NCI-H526 treated with DMSO at 0.1 percent for 48 hours (cell line): ENCODE results near the gene LAPTM4A.
"Not testable (repeated sequence)": the region's sequence is repeated elsewhere in the genome, so short reads cannot be mapped to it uniquely, and the experiment has no call there.

Source experiments
- DNase-seq: peaks from one replicate; lab custom pipeline; 2025; lab: John Stamatoyannopoulos, UW

LAPTM4A gene

DNA sequence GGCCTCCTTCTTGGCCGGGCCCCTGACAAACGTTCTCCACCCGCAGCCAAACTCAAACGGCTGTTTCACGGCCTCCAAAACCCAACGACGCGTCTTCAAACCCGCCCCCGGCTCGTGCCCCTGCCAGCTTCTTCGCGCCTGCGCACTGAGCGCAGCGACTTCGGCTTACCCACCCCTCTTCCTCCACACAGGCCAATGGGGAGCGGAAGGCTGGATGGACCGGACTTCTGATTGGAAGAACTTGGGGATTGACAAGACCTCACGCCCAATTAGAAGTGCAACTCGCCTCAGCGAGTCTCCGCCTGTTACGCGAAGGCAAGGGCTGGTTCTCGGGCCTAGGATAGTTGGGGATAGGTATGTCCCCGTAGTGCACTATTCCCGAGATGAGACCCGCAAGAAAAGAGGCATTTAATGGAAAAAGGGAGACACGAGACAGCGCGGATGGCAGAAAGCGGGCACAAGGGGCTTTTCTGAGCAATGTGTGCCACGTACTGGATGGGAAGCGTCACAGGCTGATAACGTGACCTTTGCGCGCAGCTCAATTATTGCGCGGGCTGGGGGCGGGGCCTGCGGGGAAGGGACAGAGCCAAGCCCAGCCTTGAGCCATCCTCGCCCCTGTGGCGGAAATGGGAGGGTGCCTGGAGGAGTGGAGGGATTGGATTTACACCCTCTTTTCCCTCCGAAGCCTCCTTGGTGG is at the start of gene LAPTM4A:
LAPTM4A (minus strand) TSS at position 97 of the 697 bp plus-strand sequence. CDS start 108 bp downstream, outside the sequence.
- peak; percentile 98 for DNase-seq

DNA sequence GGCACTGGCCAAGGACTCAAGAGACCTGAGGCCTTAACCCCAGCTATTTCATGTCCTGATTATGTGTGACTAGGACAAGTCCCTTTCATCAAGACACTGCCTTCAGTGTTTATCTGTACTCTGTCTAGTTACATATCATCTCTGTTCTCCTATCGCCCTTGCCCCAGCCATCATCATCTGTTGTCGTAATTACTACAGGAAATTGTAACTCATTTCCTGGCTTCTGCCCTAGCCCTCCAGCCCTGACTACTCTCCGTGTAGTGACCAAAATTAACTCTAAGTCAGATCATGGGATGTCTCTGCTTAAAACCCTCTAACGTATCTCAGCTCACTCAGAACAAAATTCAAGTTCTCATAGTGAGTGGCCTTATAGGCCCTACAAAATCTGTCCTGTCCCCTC is 49.3 kb upstream of the LAPTM4A start:
- no peak for DNase-seq

GRCh38 chr2:20099780-20100179 is 48.4 kb upstream of the LAPTM4A start:
- DNase-seq, result no peak

DNA sequence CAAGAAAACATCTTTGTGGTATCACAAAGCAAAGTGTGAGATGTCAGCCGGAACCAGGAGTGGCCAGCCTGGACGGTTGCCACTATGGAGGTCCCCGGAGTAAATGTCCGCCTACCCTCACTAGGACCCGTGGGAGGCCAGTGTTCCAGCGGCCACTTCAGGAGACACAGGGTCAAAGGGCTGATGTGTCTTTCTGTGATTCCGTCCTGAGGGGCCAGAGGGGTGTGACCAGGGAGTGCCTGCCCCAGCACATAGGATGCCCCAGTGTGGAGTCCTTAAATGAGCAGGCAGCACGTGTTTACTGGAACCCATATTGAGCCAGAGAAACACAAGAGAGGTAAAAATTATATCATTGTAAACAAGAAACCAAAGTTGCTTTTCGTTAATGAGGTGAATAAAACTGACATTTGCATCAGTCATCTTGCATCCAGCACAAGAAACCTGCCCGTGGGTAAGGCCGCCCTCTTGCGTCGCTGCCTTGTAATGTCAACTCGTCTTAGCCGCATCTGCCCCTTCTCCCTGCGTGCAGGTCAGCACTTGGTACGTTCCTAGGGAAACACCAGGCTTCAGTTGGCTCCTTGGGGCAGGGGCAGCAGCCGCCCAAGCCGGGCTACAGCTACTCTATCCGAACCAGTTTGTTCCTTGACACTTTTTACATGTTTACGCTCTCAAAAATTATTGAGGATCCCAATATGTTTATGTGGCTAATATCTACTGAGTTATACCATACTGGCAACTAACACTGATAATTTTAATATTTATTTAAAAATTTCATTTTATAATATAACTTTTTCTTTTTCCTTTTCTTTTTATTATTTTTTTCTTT is 46.7 kb upstream of the LAPTM4A start:
- peak; percentile 89 for DNase-seq

GRCh38 chr2:20095469-20095868 is 44.0 kb upstream of the LAPTM4A start:
- DNase-seq, result no peak

- no peak for DNase-seq
Measured at GRCh38 chr2:20094955-20095354, 43.5 kb upstream of the LAPTM4A start.

GRCh38 chr2:20094142-20094755 is 42.8 kb upstream of the LAPTM4A start:
- no peak for DNase-seq

DNA sequence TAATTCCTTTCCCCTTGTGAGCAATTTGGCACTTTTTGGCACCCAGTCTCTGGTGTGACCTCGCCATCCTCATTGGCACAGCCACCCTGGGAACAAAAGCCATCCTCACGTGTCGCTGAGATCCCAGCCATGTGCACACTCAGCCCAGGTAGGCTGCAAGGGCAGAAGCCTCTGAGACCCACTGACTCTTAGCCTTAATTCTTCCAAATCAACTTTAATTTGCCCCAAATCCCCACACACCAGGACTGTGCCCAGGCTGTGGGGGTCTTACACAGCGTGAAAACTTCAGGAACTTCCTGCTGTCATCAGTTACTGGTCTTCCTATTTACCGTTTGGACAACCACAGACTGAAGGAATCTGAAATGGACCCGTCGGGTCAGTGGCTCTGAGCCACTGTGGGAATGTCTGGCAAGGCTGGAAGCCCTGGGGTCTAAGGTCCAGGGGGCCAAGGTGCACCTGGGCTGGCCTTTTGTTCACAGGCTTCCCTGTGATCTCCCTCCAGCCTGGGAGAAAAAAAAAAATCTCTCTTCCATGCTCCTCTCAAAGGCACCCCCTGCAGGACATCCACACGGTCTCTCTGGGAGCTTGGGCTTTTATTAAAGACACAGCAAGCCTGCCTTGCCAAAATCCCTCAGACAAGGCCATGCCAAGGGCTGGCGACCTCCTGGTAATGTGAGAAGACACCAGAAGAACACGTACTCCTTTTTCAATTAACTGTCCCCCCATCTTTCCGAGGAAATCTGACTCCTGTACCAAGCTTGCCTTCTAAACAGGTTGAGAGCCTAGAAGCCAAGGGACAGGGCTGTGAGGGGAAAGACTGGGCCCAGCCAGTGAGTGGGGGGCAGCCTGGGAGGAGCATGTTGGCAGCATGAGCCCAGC is 42.1 kb upstream of the LAPTM4A start:
- peak; percentile 11 for DNase-seq

DNA sequence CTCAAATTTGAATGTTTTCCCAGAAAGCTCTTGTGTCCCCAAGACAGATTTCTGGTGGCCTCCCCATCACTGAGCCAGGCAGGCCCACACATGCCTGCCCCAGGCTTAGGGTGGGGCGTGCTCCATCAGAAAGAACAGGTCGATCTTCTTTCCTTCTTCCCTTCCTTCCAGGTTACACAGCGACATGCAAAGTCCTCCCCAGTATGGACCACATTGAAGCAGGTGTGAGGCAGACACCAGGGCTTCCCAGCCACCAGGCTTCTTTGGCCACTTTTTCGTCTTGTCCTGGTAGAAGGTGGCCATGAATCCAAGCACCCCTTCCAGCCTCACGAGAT is 41.4 kb upstream of the LAPTM4A start:
- no peak for DNase-seq

- no peak for DNase-seq
Measured at GRCh38 chr2:20092226-20092900, 40.9 kb upstream of the LAPTM4A start.

DNA sequence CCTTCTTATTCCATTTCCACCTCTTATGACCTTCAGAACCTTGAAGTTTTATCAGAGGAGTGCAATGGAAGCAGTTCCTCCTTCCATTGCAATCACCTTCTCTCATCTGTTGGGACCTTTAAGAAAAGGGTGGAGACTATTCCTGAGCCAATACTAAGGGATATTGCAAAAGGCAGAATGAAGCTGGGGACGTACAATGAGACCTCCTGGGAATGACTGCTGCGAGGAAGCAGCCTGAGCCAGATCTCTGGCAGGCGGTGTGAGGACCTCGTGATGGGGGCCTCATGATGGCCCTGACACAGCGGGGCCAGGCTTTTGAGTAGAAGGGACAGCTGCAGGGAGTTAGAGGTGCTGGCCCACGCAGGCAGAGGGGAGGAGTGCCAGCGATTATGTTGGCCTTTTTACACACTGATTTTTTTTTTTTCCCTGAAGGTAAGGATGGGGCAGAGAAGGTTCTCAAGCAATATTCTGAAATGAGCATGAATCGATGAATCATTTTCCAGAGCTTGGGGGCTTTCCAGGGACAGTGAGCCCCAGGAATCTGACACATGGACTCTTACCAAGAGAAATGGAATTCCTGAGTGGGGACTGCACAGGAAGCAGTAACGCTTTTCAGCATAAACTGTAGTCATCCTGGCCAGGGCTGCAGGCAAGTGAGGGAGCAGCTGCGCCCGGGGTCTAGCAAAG is 40.0 kb upstream of the LAPTM4A start:
- no peak for DNase-seq

- DNase-seq, result no peak
Measured at GRCh38 chr2:20089715-20090464, 38.5 kb upstream of the LAPTM4A start.

DNA sequence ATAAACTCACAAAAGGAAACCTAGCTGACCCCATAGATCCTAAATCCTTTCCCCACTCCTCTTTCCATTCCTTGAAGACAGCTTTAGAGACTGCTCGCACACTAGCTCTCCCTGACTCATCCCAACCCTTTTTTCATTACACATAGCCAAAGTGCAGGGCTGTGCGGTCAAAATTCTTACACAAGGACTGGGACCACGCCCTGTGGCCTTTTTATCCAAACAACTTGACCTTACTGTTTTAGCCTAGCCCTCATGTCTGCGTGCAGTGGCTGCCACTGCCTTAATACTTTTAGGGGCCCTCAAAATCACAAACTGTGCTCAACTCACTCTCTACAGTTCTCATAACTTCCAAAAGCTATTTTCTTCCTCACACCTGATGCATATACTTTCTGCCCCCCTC is 34.5 kb upstream of the LAPTM4A start:
- not testable (repeated sequence) for DNase-seq

GRCh38 chr2:20082812-20083211 is 31.4 kb upstream of the LAPTM4A start:
- not testable (repeated sequence) for DNase-seq

GRCh38 chr2:20081841-20082240 is 30.4 kb upstream of the LAPTM4A start:
- DNase-seq, result no peak

DNA sequence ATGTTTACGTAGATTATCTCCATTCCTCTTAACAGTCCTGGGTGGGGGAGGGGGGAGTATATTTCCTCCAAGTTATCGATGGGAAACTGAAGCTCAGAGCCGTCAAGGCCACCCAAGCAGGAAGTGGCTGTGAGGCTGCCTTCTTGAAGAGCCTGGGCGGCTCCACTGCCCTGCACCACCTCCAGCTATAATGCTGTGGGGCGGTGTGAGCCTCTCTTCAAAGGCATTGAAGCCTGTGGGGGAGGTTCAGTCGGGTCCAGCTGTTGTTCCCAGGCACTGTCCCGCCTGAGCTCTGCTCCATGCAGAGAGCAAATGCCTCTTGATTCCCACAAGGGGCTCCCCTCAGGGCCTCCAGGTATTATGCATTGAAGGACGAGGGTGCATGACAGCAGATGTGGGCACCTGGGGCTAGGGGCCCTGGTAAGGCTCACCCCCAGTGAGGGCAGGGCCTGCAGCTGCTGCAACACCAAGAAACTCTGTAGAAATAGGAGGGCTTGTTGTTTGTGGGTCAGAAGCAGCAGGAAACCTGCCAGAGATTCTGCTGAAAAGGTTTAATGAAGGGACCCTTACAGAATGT is 29.5 kb upstream of the LAPTM4A start:
- DNase-seq, result no peak

DNA sequence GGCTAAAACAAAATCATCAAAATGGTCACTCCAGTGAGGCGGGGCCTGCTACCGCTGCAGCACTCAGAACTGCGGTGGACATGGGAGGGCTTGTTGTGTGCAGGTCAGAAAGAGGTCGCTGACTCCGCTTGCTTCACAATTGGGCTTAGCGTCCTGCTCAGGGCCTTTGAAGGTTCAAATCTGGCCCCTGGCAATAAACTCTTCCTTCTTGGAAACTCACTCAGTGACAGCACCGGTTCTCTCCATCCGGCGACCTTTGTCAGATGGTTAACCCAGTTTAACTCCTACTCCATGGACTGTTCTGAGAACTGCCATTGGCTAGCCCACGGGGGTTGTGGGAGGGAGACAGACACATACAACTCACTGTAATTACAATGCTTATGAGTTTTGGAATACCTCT is 29.0 kb upstream of the LAPTM4A start:
- DNase-seq, result no peak

- DNase-seq, result no peak
Measured at GRCh38 chr2:20079546-20080115, 28.2 kb upstream of the LAPTM4A start.

- DNase-seq, result no peak
Measured at GRCh38 chr2:20077411-20077940, 26.0 kb upstream of the LAPTM4A start.
